Subcutaneous abdominal adipose tissue (tissue), 5 donors: Measurements from ENCODE around the gene NSD2.

ENCODE experiments used
- H3K27ac ChIP-seq: one replicate; pipeline ENCODE4 v1.7.0; 2013; ENCODE audit warnings: low read depth, mild to moderate bottlenecking, inconsistent platforms, low read length, moderate library complexity
- H3K27me3 ChIP-seq, 5 donors: one replicate each; pipeline ENCODE4 v1.7.0; 2013; ENCODE audit warnings: low read length in 5 of 5, inconsistent platforms in 1 of 5; ENCODE audit not compliant: control insufficient read depth in 5 of 5, insufficient read depth in 4 of 5
- H3K36me3 ChIP-seq, 5 donors: one replicate each; pipeline ENCODE4 v1.7.0; 2013; ENCODE audit warnings: low read length in 5 of 5; ENCODE audit not compliant: control insufficient read depth in 5 of 5, insufficient read depth in 5 of 5
- H3K4me1 ChIP-seq, 5 donors: one replicate each; pipeline ENCODE4 v1.7.0; 2013; ENCODE audit warnings: low read length in 5 of 5, mild to moderate bottlenecking in 3 of 5, moderate library complexity in 1 of 5; ENCODE audit not compliant: control insufficient read depth in 5 of 5, insufficient read depth in 5 of 5
- H3K4me3 ChIP-seq, 5 donors: one replicate each; pipeline ENCODE4 v1.7.0; 2013; ENCODE audit warnings: low read length in 5 of 5, low read depth in 1 of 5
- H3K9ac ChIP-seq, 5 donors: one replicate each; pipeline ENCODE4 v1.7.0; 2013; ENCODE audit warnings: low read length in 5 of 5, mild to moderate bottlenecking in 4 of 5, moderate library complexity in 3 of 5
- H3K9me3 ChIP-seq, 5 donors: one replicate each; pipeline ENCODE4 v1.7.0; 2013; ENCODE audit warnings: low read length in 5 of 5; ENCODE audit not compliant: control insufficient read depth in 5 of 5
- donor health status: healthy.
- donor health status: healthy.
- donor health status: healthy.
- donor health status: healthy.
- donor health status: healthy.

Gene NSD2

DNA sequence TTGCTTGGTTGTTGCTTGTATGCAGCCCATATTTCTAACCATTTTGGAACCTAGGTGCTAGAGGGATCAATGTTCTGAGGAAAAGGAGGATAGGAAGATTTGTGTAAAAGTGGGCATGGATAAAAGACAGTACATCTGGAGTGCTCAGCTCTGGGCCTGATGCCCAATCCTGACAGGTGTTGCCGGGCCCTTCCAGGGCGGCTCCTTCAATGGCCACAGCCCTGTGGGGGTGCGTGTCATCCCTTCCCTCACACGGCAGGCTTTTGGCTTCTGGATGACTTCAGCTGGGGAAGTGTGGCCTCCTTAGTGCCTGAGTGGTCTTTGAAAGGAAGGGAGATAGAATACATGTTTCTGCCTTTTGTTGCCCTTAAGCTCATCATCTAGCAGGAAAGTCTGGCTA is 90.4 kb downstream of the NSD2 start:
- no peak overlapping the region for H3K4me3 ChIP-seq
- no peaks in the 10 kb centered on the region for H3K4me1 ChIP-seq
- H3K9me3 ChIP-seq = no peaks in the 10 kb centered on the region
- peaks cover 7 to 75% (median 61%) of the 10 kb centered on the region in 5 donors for H3K36me3 ChIP-seq
- H3K9ac ChIP-seq = no peak overlapping the region
- H3K27me3 ChIP-seq = no peaks in the 10 kb centered on the region
- no peak overlapping the region for H3K27ac ChIP-seq

- peak overlapping the region in 1 of 5 donors; percentile 15 for H3K9ac ChIP-seq
- H3K36me3 ChIP-seq = peaks cover 7 to 64% (median 56%) of the 10 kb centered on the region in 5 donors
Measured at GRCh38 chr4:1962980-1963379, 91.8 kb downstream of the NSD2 start.

GRCh38 chr4:1964443-1964842 is 93.2 kb downstream of the NSD2 start:
- H3K36me3 ChIP-seq = peaks cover 4 to 58% (median 45%) of the 10 kb centered on the region in 5 donors
- no peaks in the 10 kb centered on the region for H3K9me3 ChIP-seq
- H3K4me1 ChIP-seq = no peaks in the 10 kb centered on the region
- H3K9ac ChIP-seq = no peak overlapping the region
- H3K27ac ChIP-seq = no peak overlapping the region
- no peak overlapping the region for H3K4me3 ChIP-seq
- H3K27me3 ChIP-seq = no peaks in the 10 kb centered on the region

More at GRCh38 chr4:1962980-1963379, 91.8 kb downstream of the NSD2 start:
- H3K4me1 ChIP-seq = no peaks in the 10 kb centered on the region
- H3K27me3 ChIP-seq = no peaks in the 10 kb centered on the region
- no peak overlapping the region for H3K4me3 ChIP-seq
- H3K27ac ChIP-seq = no peak overlapping the region
- H3K9me3 ChIP-seq = no peaks in the 10 kb centered on the region

GRCh38 chr4:1964971-1965370 is 93.8 kb downstream of the NSD2 start:
- Histone ChIP-seq H3K4me1 (no peaks in the 10 kb centered on the region), H3K27me3 (no peaks in the 10 kb centered on the region), H3K9ac (no peak overlapping the region), H3K9me3 (no peaks in the 10 kb centered on the region), H3K27ac (no peak overlapping the region), H3K36me3 (peaks cover 4 to 58% (median 40%) of the 10 kb centered on the region in 5 donors), H3K4me3 (no peak overlapping the region)

- Histone ChIP-seq H3K27ac (no peak overlapping the region), H3K9me3 (no peaks in the 10 kb centered on the region), H3K36me3 (peaks cover 2 to 57% (median 25%) of the 10 kb centered on the region in 5 donors), H3K4me1 (no peaks in the 10 kb centered on the region), H3K4me3 (no peak overlapping the region), H3K27me3 (no peaks in the 10 kb centered on the region), H3K9ac (no peak overlapping the region)
Measured at GRCh38 chr4:1967512-1968149, 96.4 kb downstream of the NSD2 start.

GRCh38 chr4:1968686-1969295 is 97.6 kb downstream of the NSD2 start:
- Histone ChIP-seq H3K27me3 (no peaks in the 10 kb centered on the region), H3K27ac (no peak overlapping the region), H3K9me3 (no peaks in the 10 kb centered on the region), H3K4me3 (no peak overlapping the region), H3K36me3 (peaks cover 2 to 57% (median 26%) of the 10 kb centered on the region in 5 donors), H3K9ac (no peak overlapping the region), H3K4me1 (no peaks in the 10 kb centered on the region)

DNA sequence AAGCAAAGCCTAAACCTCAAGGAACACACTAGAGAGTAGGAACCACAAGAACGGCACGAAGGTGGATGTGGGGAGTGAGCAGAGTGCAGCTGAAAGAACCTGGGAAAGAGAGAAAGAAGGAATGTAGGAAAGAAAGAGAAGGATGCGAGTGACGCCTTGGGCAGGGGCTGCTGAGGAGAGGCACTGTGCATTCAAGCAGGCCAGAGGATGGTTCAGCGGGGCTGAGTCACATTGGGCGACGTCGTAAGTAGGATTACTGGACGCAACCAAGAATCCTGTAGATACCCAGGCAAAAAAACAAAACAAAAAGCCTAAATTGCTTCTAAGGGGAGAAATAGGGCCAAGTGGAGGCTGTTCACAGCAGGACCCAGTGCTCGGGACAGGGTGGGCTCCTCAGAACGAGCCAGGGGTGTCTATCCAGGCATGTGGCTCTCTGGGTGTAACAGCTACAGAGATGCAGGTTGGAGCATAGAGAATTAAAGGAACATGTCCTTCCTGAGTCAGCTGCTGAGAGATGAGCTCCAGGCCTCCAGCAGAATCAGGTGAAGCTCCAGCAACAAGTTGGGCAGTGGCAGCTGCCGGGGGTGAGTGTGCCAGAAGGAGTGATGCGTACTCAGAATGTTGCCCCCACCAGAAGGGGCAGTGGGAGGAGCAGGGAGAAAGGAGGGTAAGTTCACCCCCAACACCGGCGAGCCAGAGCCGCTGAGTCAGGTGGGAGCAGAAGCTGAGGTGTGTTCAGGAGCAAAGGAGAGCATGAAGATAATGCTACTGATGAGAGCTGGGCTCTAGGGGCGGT is 98.9 kb downstream of the NSD2 start:
- Histone ChIP-seq H3K9ac (no peak overlapping the region), H3K4me1 (no peaks in the 10 kb centered on the region), H3K36me3 (peaks cover 0 to 62% (median 31%) of the 10 kb centered on the region in 5 donors), H3K4me3 (no peak overlapping the region), H3K27me3 (no peaks in the 10 kb centered on the region), H3K9me3 (no peaks in the 10 kb centered on the region), H3K27ac (no peak overlapping the region)

GRCh38 chr4:1970926-1971325 is 99.7 kb downstream of the NSD2 start:
- Histone ChIP-seq H3K36me3 (peaks cover 0 to 70% (median 39%) of the 10 kb centered on the region in 5 donors), H3K27me3 (no peaks in the 10 kb centered on the region), H3K9ac (no peak overlapping the region), H3K4me3 (no peak overlapping the region), H3K9me3 (no peaks in the 10 kb centered on the region), H3K27ac (no peak overlapping the region), H3K4me1 (no peaks in the 10 kb centered on the region)

DNA sequence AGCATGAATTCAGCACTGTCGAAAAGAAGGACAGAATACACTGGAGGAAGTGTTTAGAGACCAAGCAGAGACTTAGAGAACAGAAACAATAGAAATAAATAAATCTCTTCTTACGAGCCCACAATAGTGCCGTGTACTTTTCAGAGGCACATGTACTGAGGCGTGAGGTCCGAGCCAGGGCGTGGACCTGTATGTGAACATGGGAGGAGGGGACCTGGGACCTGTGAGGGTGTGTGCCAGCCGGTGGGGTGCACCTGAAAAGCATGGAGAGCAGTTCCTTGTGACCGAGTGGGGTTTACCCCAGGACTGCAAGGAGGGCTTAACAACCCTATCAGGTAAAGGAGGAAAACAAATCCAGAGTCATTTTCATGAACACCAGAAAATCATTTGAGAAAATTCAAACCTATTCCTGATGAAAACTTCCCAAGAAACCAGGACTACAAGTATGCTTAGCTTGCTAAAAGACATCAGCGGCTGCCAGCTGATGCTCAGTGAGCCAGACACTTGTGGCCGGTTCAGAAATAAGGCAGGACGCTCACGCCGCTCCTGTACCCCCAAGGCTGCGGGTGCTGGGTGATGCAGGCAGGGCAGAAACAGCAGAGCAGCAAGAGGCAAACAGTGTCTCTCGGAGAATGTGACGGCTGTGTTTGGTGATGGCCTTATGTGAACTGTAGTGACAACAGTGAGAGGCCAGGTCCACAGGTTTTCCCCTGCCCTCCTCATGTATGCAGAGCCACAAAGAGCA is 100.4 kb downstream of the NSD2 start:
- H3K9ac ChIP-seq = no peak overlapping the region
- no peaks in the 10 kb centered on the region for H3K9me3 ChIP-seq
- no peak overlapping the region for H3K4me3 ChIP-seq
- H3K36me3 ChIP-seq = peaks cover 0 to 77% (median 46%) of the 10 kb centered on the region in 5 donors
- H3K27me3 ChIP-seq = no peaks in the 10 kb centered on the region
- no peaks in the 10 kb centered on the region for H3K4me1 ChIP-seq
- no peak overlapping the region for H3K27ac ChIP-seq
